BLaER1 treated with 17β-estradiol and CSF1 and Interleukin-3, amounts not matched to agents 10 nM and 100 nM (cell line): ENCODE results near the gene MDH2.
A peak's percentile ranks its signal among the peaks of the same experiment; 100 is the strongest.
"Not testable (repeated sequence)": the region's sequence is repeated elsewhere in the genome, so short reads cannot be mapped to it uniquely, and the experiment has no call there.

Experiments
- H3K27ac ChIP-seq, 11 experiments: shearing (Covaris generic); formaldehyde crosslinking; 2 replicates each; pipeline ENCODE4 v1.8.1; 2022
- H3K27me3 ChIP-seq, 11 experiments: shearing (Covaris generic); formaldehyde crosslinking; 2 replicates each; pipeline ENCODE4 v1.8.1; 2022
- H3K36me3 ChIP-seq, 11 experiments: shearing (Covaris generic); formaldehyde crosslinking; 2 replicates each; pipeline ENCODE4 v1.8.1; 2022
- H3K4me1 ChIP-seq, 10 experiments: shearing (Covaris generic); formaldehyde crosslinking; 2 replicates each; pipeline ENCODE4 v1.8.1; 2022
- H3K4me2 ChIP-seq, 11 experiments: shearing (Covaris generic); formaldehyde crosslinking; 2 replicates each; pipeline ENCODE4 v1.8.1; 2022
- H3K4me3 ChIP-seq, 10 experiments: shearing (Covaris generic); formaldehyde crosslinking; 2 replicates each; pipeline ENCODE4 v1.8.1; 2022
- H3K9ac ChIP-seq, 11 experiments: shearing (Covaris generic); formaldehyde crosslinking; 2 replicates each; pipeline ENCODE4 v1.8.1; 2022
- H3K9me3 ChIP-seq, 11 experiments: shearing (Covaris generic); formaldehyde crosslinking; replicated peaks in 1 of 11; 2 replicates each; pipeline ENCODE4 v1.8.1; 2022
- H4K20me1 ChIP-seq, 11 experiments: shearing (Covaris generic); formaldehyde crosslinking; 2 replicates each; pipeline ENCODE4 v1.8.1; 2022
- Cebpa-rat ChIP-seq, 11 experiments: shearing (Covaris generic); IDR thresholded peaks; 2 replicates each; pipeline ENCODE4 v1.8.1; 2022

MDH2 gene

GRCh38 chr7:76072243-76073148 is 24.6 kb downstream of the MDH2 start:
- Histone ChIP-seq H3K4me3 (no peak overlapping the region), H3K27ac (no peak overlapping the region), H3K9me3 (peaks cover 0 to 13% (median 10%) of the 10 kb centered on the region in 11 experiments; a peak in 16 of 22 replicates), H3K4me1 (peaks cover 2 to 42% (median 9%) of the 10 kb centered on the region in 10 experiments; a peak in 17 of 20 replicates), H3K36me3 (peaks cover 0 to 92% (median 48%) of the 10 kb centered on the region in 11 experiments; a peak in 16 of 22 replicates), H4K20me1 (peaks cover 0 to 27% (median 10%) of the 10 kb centered on the region in 11 experiments; a peak in 14 of 22 replicates), H3K9ac (no peak overlapping the region; a peak in 1 of 22 replicates), H3K4me2 (no peak overlapping the region), H3K27me3 (no peaks in the 10 kb centered on the region)
- no peak for TF ChIP-seq Cebpa-rat (IDR thresholded peaks at IDR 0.05)

DNA sequence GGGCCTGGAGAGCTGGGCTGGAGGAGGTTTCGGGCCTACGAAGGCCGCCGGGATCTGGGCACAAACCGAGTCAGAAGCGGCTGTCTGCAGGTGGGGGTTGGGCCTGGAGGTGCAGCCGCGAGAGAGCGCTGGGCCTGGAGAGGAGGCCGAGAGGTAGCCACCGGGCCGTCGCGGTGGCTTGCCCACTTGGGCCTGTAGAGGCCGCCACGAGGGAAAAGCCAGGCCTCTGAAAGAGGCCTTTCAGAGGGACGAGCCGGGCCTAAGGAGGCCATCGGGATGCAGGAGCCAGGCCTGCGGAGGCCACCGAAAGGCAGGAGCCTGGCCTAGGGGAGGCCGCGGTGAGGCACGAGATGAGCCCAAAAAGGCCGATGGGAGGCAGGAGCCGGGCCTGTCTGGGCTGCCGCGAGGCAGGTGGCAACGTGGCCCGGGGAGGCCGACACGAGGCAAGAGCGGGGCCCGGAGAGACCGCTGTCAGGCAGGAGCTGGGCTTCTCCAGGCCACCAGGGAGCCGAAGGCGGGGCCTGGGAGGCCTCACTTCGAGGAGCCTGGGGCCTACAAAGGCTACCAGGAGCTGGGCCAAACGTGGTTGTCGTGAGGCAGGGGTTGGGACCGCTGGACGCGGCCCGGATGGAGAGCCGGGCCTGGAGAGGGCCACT is 25.6 kb downstream of the MDH2 start:
- H3K9ac ChIP-seq, result no peak overlapping the region
- peaks cover 0 to 91% (median 46%) of the 10 kb centered on the region in 11 experiments; a peak in 15 of 22 replicates for H3K36me3 ChIP-seq
- TF ChIP-seq Cebpa-rat (IDR thresholded peaks at IDR 0.05), result no peak
- H3K27me3 ChIP-seq, result no peaks in the 10 kb centered on the region
- H3K9me3 ChIP-seq, result peaks cover 0 to 13% (median 10%) of the 10 kb centered on the region in 11 experiments; a peak in 16 of 22 replicates
- no peak overlapping the region for H3K4me3 ChIP-seq
- no peak overlapping the region for H3K27ac ChIP-seq
- H3K4me1 ChIP-seq, result peaks cover 0 to 44% (median 14%) of the 10 kb centered on the region in 10 experiments; a peak in 12 of 20 replicates
- H3K4me2 ChIP-seq, result no peak overlapping the region
- H4K20me1 ChIP-seq, result peaks cover 0 to 17% (median under 1%) of the 10 kb centered on the region in 11 experiments; a peak in 5 of 22 replicates

- Histone ChIP-seq H3K36me3 (peaks cover 0 to 86% (median 43%) of the 10 kb centered on the region in 11 experiments; a peak in 15 of 22 replicates), H3K27ac (0 out of 22 replicates have a peak overlapping the region, but pooled peaks of 2 of the 11 experiments have one; percentile 6 to 20), H3K9me3 (peaks cover 0 to 13% (median 10%) of the 10 kb centered on the region in 11 experiments; a peak in 16 of 22 replicates), H3K27me3 (no peaks in the 10 kb centered on the region), H3K4me2 (no peak overlapping the region), H3K4me1 (peaks cover 0 to 36% (median 11%) of the 10 kb centered on the region in 10 experiments; a peak in 12 of 20 replicates), H4K20me1 (peaks cover 0 to 13% (median 0%) of the 10 kb centered on the region in 11 experiments; a peak in 3 of 22 replicates), H3K4me3 (no peak overlapping the region), H3K9ac (no peak overlapping the region)
- no peak for TF ChIP-seq Cebpa-rat (IDR thresholded peaks at IDR 0.05)
These were observed 26.5 kb downstream of the MDH2 start for GRCh38 chr7:76074306-76074971.

DNA sequence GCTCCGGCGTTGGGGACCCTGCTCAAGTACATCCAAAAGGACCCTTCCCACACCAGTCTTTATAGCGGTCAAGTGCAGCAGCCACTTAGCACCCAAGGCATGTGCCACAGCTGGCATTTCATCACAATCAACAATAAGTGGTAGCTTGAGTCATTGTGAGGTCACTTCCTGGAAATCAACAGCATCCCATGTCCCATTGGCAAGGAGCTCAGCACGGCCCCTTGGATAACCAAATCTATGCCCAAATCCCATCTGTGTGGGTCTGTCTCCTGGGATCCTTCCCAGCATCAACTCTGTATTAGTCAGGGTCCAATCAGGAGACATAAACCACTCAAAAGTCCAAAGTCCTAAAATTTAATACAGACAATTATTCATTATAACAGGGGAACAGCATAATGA is 27.1 kb downstream of the MDH2 start:
- Histone ChIP-seq H3K36me3 (peaks cover 0 to 81% (median 38%) of the 10 kb centered on the region in 11 experiments; a peak in 15 of 22 replicates), H4K20me1 (peaks cover 0 to 11% (median 0%) of the 10 kb centered on the region in 11 experiments; a peak in 1 of 22 replicates), H3K27me3 (no peaks in the 10 kb centered on the region), H3K4me2 (no peak overlapping the region), H3K9ac (no peak overlapping the region), H3K27ac (0 out of 22 replicates have a peak overlapping the region, but pooled peaks of 1 of the 11 experiments have one; percentile 6), H3K4me1 (peaks cover 0 to 38% (median 11%) of the 10 kb centered on the region in 10 experiments; a peak in 12 of 20 replicates), H3K9me3 (peaks cover 0 to 13% (median 10%) of the 10 kb centered on the region in 11 experiments; a peak in 16 of 22 replicates), H3K4me3 (no peak overlapping the region)
- TF ChIP-seq Cebpa-rat (IDR thresholded peaks at IDR 0.05), result no peak

- H3K27me3 ChIP-seq, result no peaks in the 10 kb centered on the region
- H3K4me2 ChIP-seq, result peak overlapping the region in 3 of 11 experiments; percentile 68 to 81 (median 74); a peak in 6 of 22 replicates
- no peak overlapping the region for H3K9ac ChIP-seq
- H3K36me3 ChIP-seq, result peaks cover 0 to 68% (median 39%) of the 10 kb centered on the region in 11 experiments; a peak in 15 of 22 replicates
- no peak overlapping the region for H3K4me3 ChIP-seq
- H4K20me1 ChIP-seq, result peaks cover 0 to 2% (median 0%) of the 10 kb centered on the region in 11 experiments; a peak in 1 of 22 replicates
- peaks cover 0 to 13% (median 10%) of the 10 kb centered on the region in 11 experiments; a peak in 16 of 22 replicates for H3K9me3 ChIP-seq
- H3K27ac ChIP-seq, result no peak overlapping the region; a peak in 1 of 22 replicates
- peaks cover 0 to 32% (median 7%) of the 10 kb centered on the region in 10 experiments; a peak in 12 of 20 replicates for H3K4me1 ChIP-seq
- TF ChIP-seq Cebpa-rat (IDR thresholded peaks at IDR 0.05), result no peak
These were observed 29.1 kb downstream of the MDH2 start for GRCh38 chr7:76076995-76077394.

DNA sequence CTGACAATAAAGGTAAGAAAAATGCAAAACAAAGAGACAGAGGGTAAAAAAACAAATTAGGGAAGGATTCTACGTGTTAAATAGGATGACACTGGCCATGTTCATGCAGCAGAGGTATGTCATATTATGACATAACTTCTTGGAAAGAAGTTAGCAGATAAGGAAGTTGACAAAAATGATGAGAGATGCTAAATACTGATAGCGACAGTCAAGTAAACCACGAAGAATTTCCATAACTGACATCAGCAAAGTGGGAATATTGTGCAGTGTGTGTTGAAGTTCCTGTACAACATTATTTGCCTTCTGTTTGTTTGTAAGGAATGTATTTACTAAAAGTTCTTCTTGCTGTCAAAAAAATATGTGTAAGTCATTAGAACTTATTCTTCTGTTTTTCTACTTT is 29.5 kb downstream of the MDH2 start:
- Histone ChIP-seq H3K27ac (peak overlapping the region in 3 of 11 experiments; percentile 44 to 63 (median 46); a peak in 5 of 22 replicates), H3K9ac (peak overlapping the region in 1 of 11 experiments; percentile 34; a peak in 1 of 22 replicates), H3K4me1 (peaks cover 0 to 32% (median 7%) of the 10 kb centered on the region in 10 experiments; a peak in 12 of 20 replicates), H4K20me1 (no peaks in the 10 kb centered on the region; a peak in 1 of 22 replicates), H3K4me3 (no peak overlapping the region), H3K4me2 (peak overlapping the region in 3 of 11 experiments; percentile 68 to 81 (median 74); a peak in 6 of 22 replicates), H3K9me3 (peaks cover 0 to 13% (median 10%) of the 10 kb centered on the region in 11 experiments; a peak in 16 of 22 replicates), H3K36me3 (peaks cover 0 to 68% (median 40%) of the 10 kb centered on the region in 11 experiments; a peak in 15 of 22 replicates), H3K27me3 (no peaks in the 10 kb centered on the region)
- no peak for TF ChIP-seq Cebpa-rat (IDR thresholded peaks at IDR 0.05)

DNA sequence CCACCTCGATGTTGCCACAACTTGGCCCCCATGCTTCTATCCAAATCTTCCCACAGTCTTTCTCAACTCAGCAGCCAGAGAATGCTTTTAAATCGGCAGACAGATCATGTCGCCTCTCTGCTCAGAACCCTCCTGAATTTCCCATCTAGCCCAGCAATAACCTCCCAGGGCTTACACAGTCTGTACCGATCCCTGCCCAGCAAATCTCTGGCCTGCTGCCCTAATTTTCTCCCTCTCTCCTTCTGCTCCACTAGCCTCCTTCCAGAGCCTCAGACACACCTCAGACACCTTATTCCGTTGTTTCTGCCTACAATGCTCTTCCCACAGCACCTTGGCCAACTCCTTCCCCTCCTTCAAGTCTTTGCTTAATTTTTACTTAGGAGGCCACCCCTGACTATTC is 32.3 kb downstream of the MDH2 start:
- H3K27ac ChIP-seq, result no peak overlapping the region

GRCh38 chr7:76084115-76084514 is 36.2 kb downstream of the MDH2 start:
- not testable (repeated sequence) for H3K27me3 ChIP-seq, H3K4me2 ChIP-seq, H3K27ac ChIP-seq, H3K9me3 ChIP-seq, H3K4me3 ChIP-seq, H4K20me1 ChIP-seq, H3K9ac ChIP-seq
- H3K36me3 ChIP-seq, result peaks cover 0 to 75% (median 38%) of the 10 kb centered on the region in 11 experiments; a peak in 14 of 22 replicates
- H3K4me1 ChIP-seq, result peaks cover 0 to 20% (median 0%) of the 10 kb centered on the region in 10 experiments; a peak in 2 of 20 replicates

More for the DNA sequence above, 32.3 kb downstream of the MDH2 start:
- H3K4me3 ChIP-seq, result no peak overlapping the region
- peaks cover 0 to 67% (median 27%) of the 10 kb centered on the region in 11 experiments; a peak in 15 of 22 replicates for H3K36me3 ChIP-seq
- peaks cover 0 to 28% (median 7%) of the 10 kb centered on the region in 10 experiments; a peak in 12 of 20 replicates for H3K4me1 ChIP-seq
- no peak overlapping the region for H3K9ac ChIP-seq
- no peaks in the 10 kb centered on the region for H3K27me3 ChIP-seq
- TF ChIP-seq Cebpa-rat (IDR thresholded peaks at IDR 0.05), result no peak
- peaks cover 0 to 4% (median 3%) of the 10 kb centered on the region in 11 experiments; a peak in 16 of 22 replicates for H3K9me3 ChIP-seq
- no peaks in the 10 kb centered on the region for H4K20me1 ChIP-seq
- no peak overlapping the region for H3K4me2 ChIP-seq
